ENCODE measurements around the gene PRR12. TPM values are rescaled to one million over a fixed set of nuclear protein-coding genes. Genes with fewer than 3 reads are reported as not detected.

PRR12 gene
- total and polyA plus RNA-seq, 9 of the 15 experiments (the other 6 are each of a cell fraction or from before 2014, with no cell fraction given) = 0.01 to 21.1 (median 0.98) TPM

DNA sequence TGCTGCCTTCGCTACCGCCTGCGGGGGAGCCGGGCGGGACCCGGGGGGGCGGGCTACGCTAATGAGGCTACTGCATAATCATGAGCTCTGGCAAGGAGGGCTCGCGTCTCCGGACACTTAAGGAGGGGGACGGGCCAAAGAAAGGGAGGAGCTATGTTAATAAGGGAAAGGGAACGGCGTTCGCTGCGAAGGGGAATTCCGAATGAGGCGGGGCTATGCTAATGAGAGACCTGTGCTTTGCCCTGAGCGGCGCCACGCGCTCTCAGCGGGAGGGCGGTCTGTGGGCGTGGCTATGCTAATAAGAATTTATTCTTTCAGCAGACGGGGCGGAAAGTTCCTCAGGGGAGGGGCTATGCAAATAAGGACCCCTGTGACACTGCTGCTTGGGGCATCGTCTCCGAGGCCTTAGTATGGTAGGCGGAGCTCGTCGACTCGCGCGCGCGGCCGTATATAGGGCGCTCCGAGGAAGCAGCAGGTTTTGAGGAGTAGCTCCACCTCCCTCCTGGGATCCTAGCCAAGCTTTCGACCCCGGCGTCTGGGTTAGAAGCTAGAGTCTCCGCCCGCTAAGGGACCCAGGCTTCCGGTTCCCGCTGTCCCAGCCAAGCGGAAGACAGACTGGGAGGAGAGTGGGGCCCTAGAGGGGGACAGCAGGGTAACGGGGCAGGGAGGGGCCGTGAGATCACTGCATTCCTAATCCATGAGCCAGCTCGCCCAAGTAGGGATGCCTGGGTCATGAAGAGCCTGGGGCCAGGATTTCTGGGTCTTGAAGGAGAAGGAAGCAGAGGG is 49.3 kb downstream of the PRR12 start, which contains the start of gene RRAS (continued):
- no peak for TF ChIP-seq CBX1 (IDR thresholded peaks at IDR 0.05; ENCODE audit: low read depth)
- TF ChIP-seq ELF4 (CRISPR knock-in tag; IDR thresholded peaks at IDR 0.05) = peak; percentile 75; the same call in 1 of the 2 replicates
- TF ChIP-seq ZNF766 (CRISPR knock-in tag; conservative IDR thresholded peaks at IDR 0.05) = no peak
- no peak for TF ChIP-seq ZNF551 (CRISPR knock-in tag; IDR thresholded peaks at IDR 0.05)
- TF ChIP-seq FOXM1 (IDR thresholded peaks at IDR 0.05; ENCODE audit: low read depth) = no peak
- no peak for TF ChIP-seq FOXM1 (CRISPR knock-in tag; IDR thresholded peaks at IDR 0.05; ENCODE audit: low read depth)
- no peak for TF ChIP-seq ZBTB17 (CRISPR knock-in tag; IDR thresholded peaks at IDR 0.05)
- TF ChIP-seq BRF1 (IDR thresholded peaks at IDR 0.05; ENCODE audit: borderline replicate concordance, extremely low read depth, insufficient read length) = no peak
- TF ChIP-seq LCOR (CRISPR knock-in tag; IDR thresholded peaks at IDR 0.05) = peak; percentile 78; the same call in 1 of the 2 replicates
- TF ChIP-seq NR0B1 (IDR thresholded peaks at IDR 0.05; ENCODE audit: partially characterized antibody) = no peak
- peak; percentile 45; the same call in 1 of the 2 replicates for TF ChIP-seq EP300 (IDR thresholded peaks at IDR 0.05; ENCODE audit: low read length)
- TF ChIP-seq PTTG1 (tag; IDR thresholded peaks at IDR 0.05; ENCODE audit: low read depth) = no peak
- TF ChIP-seq IFI16 (CRISPR knock-in tag; IDR thresholded peaks at IDR 0.05) = no peak
- TF ChIP-seq, protein P1, sequence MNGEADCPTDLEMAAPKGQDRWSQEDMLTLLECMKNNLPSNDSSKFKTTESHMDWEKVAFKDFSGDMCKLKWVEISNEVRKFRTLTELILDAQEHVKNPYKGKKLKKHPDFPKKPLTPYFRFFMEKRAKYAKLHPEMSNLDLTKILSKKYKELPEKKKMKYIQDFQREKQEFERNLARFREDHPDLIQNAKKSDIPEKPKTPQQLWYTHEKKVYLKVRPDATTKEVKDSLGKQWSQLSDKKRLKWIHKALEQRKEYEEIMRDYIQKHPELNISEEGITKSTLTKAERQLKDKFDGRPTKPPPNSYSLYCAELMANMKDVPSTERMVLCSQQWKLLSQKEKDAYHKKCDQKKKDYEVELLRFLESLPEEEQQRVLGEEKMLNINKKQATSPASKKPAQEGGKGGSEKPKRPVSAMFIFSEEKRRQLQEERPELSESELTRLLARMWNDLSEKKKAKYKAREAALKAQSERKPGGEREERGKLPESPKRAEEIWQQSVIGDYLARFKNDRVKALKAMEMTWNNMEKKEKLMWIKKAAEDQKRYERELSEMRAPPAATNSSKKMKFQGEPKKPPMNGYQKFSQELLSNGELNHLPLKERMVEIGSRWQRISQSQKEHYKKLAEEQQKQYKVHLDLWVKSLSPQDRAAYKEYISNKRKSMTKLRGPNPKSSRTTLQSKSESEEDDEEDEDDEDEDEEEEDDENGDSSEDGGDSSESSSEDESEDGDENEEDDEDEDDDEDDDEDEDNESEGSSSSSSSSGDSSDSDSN (IDR thresholded peaks at IDR 0.05; ENCODE audit: borderline replicate concordance in 1 of 2, low read depth in 2 of 2, low read length in 2 of 2) = peak in 1 of 2 experiments; percentile 55; a peak in 1 of 4 replicates
- peak; percentile 83 for TF ChIP-seq VEZF1 (CRISPR knock-in tag; IDR thresholded peaks at IDR 0.05)
- no peak for TF ChIP-seq SMAD2 (IDR thresholded peaks at IDR 0.05; ENCODE audit: low read depth, low read length)
- no peak for TF ChIP-seq ARID2 (IDR thresholded peaks at IDR 0.05)
- TF ChIP-seq, protein P2, sequence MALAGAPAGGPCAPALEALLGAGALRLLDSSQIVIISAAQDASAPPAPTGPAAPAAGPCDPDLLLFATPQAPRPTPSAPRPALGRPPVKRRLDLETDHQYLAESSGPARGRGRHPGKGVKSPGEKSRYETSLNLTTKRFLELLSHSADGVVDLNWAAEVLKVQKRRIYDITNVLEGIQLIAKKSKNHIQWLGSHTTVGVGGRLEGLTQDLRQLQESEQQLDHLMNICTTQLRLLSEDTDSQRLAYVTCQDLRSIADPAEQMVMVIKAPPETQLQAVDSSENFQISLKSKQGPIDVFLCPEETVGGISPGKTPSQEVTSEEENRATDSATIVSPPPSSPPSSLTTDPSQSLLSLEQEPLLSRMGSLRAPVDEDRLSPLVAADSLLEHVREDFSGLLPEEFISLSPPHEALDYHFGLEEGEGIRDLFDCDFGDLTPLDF (CRISPR knock-in tag; IDR thresholded peaks at IDR 0.05) = peak; percentile 63; the same call in 1 of the 2 replicates
- peak; percentile 73 for TF ChIP-seq DPF2 (IDR thresholded peaks at IDR 0.05)
- no peak for TF ChIP-seq ZNF124 (CRISPR knock-in tag; IDR thresholded peaks at IDR 0.05)
- TF ChIP-seq ZNF324 (CRISPR knock-in tag; IDR thresholded peaks at IDR 0.05) = no peak
- TF ChIP-seq FUS (optimal IDR thresholded peaks at IDR 0.05; ENCODE audit: low read depth, low read length) = no peak
- TF ChIP-seq RBFOX2 (IDR thresholded peaks at IDR 0.05; ENCODE audit: low read depth, low read length) = peak; percentile 89
- TF ChIP-seq TBP (optimal IDR thresholded peaks at IDR 0.05; ENCODE audit: low read depth, low read length) = peak; percentile 86

Measured in K562 (cell line).